DMS153 treated with DMSO at 0.1 percent for 48 hours (cell line): ENCODE measurements around the gene MYH2.
"Not testable (repeated sequence)": the region's sequence is repeated elsewhere in the genome, so short reads cannot be mapped to it uniquely, and the experiment has no call there.

Experiments
- DNase-seq: peaks from one replicate; lab custom pipeline; 2025; ENCODE audit not compliant: unreplicated experiment; lab: John Stamatoyannopoulos, UW

Gene MYH2

DNA sequence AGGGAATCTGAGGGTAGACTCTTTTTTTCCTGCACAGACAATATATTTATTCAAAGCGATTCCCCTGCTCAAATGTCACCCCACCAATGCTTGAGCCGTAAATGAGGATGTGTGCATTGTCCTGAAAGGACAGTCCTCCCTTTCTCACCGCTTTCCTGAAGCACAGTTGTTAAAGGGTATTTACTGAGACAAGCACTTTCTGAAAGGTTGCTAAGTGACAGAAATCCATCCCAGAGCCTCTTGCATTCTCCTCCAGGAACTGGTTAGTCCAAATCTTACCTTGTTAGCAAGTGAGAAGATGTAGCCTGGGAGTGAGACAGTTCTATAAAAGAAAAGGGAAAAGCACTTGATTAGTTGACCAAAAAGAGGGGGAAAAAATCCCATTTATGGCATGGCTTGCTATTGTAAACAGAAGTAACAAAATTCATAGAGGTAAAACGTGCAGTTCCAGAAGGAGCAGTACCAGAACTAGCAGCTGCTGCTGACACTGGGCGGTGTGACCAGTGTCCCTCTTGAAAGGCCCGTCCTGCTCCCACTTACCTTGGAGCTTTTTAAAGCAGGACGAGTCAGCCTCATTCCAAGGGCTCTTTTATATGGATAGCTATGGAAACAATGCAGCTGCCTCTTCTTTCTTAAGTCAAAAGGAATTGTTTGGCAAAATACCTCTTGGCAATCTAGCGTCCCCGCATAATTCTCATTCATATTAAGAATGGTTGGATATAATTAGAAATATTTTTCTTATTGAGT lies at the start of gene MYH2:
MYH2 (minus strand) TSS at position 563 of the 747 bp plus-strand sequence. CDS start 1,738 bp downstream, outside the sequence.
- no peak for DNase-seq

DNA sequence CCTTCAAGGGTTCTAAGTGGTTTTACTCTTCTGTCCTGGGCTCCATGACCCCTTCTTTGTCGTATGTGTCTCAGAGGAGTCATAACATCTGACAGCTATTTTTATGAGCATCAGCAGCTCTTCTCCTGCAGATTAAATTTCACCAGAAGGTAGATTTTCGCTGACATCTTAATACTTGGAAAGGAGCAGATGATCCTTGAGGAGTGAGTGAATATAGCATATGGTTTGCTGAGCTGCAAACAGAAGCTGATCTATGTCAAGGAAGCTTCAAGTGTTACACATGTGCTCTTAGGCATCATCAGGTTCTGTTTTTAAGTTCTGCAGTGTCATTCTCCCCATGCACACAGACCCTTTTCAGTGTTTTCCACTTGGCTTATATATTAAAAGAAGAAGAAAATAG lies 49.2 kb upstream of the MYH2 start:
- DNase-seq: no peak

DNA sequence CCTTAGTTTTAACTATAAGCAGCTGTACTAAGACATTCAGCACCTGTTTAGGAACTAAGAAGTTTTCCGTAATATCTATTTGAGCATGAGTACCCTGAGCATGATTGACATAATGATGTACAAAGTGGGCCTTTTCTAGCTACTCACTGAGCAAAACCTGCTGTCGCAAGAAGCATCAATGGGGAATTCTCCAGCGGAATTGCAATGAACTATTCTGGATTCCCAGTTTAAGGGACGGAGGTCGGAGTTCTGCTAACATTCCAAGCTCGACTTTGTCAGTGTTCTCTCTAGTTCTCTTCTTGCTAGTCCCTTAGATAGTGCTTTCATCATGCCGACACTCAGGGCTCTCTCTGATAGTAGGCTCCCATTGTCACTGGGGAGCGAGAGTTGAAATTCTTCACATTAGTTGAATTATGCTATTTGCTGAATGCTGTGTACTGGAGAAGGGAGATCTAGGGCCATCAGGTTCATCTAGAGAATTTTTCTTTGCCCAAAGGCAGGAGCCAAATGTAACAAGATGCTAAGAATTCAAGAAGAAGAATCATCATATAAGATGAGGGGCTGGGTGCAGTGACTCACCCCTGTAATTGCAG lies 40.2 kb upstream of the MYH2 start:
- DNase-seq: no peak

DNA sequence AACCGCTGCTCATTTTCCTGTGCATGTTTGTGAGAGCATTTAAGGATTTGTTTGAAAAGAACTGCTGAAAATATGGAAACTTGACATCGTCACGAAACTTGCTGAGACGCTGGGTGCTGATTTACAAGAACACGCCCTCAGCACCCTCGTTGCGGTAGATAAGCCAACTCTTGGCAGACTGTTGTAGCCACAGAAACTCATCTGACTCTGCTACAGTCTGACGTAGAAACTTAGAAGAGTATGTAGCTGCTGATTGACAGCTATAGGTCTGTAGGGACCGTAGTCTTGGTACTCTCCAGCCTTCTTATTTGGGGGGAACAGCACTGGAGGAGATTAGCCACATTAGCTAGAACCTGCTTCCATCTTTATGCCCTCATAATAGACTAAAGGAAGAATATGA lies 36.1 kb upstream of the MYH2 start:
- no peak for DNase-seq

- no peak for DNase-seq
Observed at GRCh38 chr17:10583834-10584233, 34.4 kb upstream of the MYH2 start.

- DNase-seq: no peak
Observed at GRCh38 chr17:10579270-10579669, 29.8 kb upstream of the MYH2 start.

DNA sequence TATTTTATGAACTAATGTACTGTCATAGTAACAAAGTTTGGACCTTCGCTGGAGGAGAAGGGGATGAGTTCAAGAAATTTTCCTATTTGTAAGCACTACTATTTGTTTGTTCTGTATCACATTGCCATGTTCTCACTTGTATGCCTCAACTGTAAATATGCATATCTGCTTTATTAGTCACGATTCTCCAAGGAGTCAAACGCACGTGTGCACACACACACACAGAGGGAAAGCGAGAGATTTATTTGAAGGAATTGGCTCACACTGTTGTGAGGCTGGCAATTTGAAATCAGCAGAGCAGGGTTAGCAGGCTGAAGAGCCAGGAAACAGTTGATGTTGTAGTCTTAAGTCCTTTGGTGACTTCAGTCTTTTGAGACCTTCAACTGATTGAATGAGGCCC lies 24.9 kb upstream of the MYH2 start:
- no peak for DNase-seq

- no peak for DNase-seq
Observed at GRCh38 chr17:10563991-10564660, 14.7 kb upstream of the MYH2 start.

GRCh38 chr17:10558049-10558448 lies 8.6 kb upstream of the MYH2 start:
- no peak for DNase-seq

- no peak for DNase-seq
Observed at GRCh38 chr17:10557422-10557821, 8.0 kb upstream of the MYH2 start.

GRCh38 chr17:10556301-10557005 lies 7.0 kb upstream of the MYH2 start:
- DNase-seq: no peak

- no peak for DNase-seq
Observed at GRCh38 chr17:10550014-10550413, 556 bp upstream of the MYH2 start.

GRCh38 chr17:10547351-10547750 lies 2.1 kb downstream of the MYH2 start:
- DNase-seq: no peak

GRCh38 chr17:10543486-10543885 lies 6.0 kb downstream of the MYH2 start:
- DNase-seq: not testable (repeated sequence)

DNA sequence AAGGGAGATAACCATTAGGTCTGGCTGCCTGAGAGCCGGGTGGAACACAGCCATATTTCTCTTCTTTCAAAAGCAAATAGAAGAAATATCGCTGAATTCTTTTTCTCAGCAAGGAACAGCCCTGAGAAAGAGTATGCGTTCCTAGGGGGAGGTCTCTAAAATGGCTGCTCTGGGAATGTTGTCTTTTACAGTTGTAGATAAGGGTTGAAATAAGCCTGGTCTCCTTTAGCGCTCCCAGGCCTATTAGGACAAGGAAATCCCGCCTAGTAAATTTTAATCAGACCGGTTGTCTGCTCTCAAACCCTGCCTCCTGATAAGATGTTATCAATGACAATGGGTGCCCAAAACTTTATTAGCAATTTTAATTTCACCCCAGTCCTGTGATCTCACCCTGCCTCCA lies 8.3 kb downstream of the MYH2 start:
- not testable (repeated sequence) for DNase-seq

GRCh38 chr17:10532026-10532425 lies 17.4 kb downstream of the MYH2 start:
- DNase-seq: no peak

GRCh38 chr17:10527419-10527818 lies 22.0 kb downstream of the MYH2 start:
- DNase-seq: no peak

- no peak for DNase-seq
Observed at GRCh38 chr17:10526517-10526916, 22.9 kb downstream of the MYH2 start.

GRCh38 chr17:10523064-10523463 lies 26.4 kb downstream of the MYH2 start:
- no peak for DNase-seq

- no peak for DNase-seq
Observed at GRCh38 chr17:10521949-10522348, 27.5 kb downstream of the MYH2 start.

GRCh38 chr17:10518271-10519037 lies 31.0 kb downstream of the MYH2 start, which contains the start of gene MYH1:
Gene MYH1 (minus strand): TSS chr17:10518542. CDS start chr17:10516642, 1,900 bp downstream.
- DNase-seq: no peak
